GM12873 (cell line): ENCODE measurements around the gene GRIN2A.

Experiments
- TF ChIP-seq, protein P1 (sequence below): IDR thresholded peaks from 2 replicates; pipeline ENCODE4 v1.5.1; 2012; ENCODE audit warnings: low read depth, mild to moderate bottlenecking, moderate library complexity, low read length, control low read depth; ENCODE audit not compliant: insufficient read depth; ENCODE audit errors: missing control alignments

Gene GRIN2A

DNA sequence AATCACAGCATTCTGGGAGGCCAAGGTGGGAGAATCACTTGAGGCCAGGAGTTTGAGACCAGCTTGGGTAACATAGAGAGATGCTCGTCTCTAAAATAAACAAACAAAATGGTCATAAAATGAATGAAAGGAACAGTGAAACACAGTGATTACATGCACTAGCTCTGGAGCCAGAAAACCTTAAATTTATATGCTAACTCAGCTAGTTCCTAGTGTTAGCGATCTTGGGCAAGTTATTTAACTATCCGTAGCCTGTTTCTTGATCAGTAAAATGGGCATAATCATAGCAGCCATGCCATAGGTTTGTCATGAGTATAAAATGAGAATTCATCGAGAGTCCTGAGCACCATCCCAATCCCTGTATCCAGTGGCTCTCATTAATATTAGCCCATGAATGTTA, 271.0 kb downstream of the GRIN2A start:
- TF ChIP-seq, protein P1, sequence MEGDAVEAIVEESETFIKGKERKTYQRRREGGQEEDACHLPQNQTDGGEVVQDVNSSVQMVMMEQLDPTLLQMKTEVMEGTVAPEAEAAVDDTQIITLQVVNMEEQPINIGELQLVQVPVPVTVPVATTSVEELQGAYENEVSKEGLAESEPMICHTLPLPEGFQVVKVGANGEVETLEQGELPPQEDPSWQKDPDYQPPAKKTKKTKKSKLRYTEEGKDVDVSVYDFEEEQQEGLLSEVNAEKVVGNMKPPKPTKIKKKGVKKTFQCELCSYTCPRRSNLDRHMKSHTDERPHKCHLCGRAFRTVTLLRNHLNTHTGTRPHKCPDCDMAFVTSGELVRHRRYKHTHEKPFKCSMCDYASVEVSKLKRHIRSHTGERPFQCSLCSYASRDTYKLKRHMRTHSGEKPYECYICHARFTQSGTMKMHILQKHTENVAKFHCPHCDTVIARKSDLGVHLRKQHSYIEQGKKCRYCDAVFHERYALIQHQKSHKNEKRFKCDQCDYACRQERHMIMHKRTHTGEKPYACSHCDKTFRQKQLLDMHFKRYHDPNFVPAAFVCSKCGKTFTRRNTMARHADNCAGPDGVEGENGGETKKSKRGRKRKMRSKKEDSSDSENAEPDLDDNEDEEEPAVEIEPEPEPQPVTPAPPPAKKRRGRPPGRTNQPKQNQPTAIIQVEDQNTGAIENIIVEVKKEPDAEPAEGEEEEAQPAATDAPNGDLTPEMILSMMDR, result no peak

DNA sequence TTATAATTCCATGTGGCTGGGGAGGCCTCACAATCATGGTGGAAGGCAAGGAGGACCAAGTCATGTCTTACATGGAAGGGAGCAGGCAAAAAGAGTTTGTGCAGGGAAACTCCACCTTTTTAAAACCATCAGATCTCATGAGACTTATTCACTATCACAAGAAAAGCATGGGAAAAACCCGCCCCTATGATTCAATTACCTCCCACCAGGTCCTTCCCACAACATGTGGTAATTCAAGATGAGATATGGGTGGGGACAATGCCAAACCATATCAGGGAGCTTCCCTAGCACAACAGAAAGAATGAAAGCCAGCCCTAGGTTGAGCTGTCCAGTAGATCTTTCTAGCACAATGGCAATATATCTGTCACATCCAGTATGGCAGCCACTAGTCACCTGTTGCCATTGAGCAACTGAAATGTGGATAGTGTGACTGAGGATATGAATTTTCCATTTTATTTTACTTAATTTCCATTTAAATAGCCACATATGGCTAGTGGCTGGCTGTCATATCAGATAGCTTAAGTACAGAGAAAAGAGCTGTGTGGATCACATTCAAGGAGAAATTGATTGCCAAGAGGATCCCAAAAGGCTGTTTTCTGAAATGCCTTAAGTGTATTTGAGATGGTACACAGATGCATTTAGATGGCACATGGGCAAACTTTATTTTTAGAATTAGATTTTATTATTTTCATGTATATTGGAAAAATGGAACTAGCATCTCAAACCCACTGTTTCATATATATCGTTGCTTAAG, 273.0 kb downstream of the GRIN2A start:
- TF ChIP-seq, protein P1, result no peak

DNA sequence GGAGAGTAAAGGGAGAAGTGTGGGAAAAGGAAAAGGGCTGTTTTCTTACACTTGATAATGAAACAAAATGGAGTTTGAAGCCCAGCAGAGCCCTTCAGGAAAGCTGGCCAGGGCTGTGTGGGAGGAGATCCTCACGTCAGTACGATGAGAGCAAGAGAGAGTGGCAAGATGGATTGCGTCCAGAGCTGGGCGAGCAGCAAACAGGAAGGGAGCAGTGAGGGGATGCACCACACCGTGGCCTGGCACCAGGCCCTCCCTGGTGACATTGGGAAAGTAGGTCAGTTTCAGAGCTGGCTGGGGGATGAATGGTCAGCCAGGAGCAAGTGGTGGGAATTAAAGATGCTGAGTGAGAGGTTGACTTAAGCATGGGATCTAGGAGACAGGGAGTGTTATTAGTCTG, 273.6 kb downstream of the GRIN2A start:
- TF ChIP-seq, protein P1, result no peak

DNA sequence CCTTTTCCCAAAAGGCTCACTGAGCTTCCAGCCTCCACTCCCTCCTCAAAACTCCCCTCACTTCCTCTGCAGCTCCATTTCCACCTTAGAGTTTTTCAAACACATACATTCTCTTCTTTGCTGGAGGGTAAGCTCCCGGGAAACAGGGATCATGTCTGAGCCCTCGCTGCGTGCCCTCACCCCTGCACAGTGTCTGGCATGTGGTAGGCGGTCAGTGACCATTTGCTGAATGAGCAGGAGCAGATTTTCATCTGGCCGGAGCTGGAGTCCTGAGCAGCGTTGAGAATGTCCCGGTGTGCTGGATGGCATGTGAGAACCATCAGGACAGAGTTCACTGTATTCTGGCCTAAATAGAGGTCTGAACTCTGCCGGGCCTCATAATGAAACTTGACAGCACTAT, 274.5 kb downstream of the GRIN2A start:
- TF ChIP-seq, protein P1, result no peak

DNA sequence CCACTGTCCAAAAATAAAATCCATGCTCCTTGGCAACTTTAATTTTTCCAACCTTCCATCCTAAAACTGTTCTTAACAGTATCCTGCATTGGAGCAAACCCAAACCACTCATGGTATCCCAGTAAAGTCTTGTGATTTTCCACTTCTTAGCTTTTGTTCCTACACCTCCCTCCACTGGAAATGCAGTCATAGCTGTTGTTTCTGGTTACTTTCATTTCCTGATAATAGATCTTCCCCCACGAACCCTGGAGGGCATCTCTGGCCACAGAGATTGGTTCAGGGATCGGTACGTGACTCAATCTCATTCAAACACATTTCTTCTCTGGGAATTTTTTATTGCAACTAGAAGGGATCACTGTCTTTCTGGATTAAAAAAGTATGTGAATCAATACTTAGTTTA, 276.0 kb downstream of the GRIN2A start:
- TF ChIP-seq, protein P1, result no peak

DNA sequence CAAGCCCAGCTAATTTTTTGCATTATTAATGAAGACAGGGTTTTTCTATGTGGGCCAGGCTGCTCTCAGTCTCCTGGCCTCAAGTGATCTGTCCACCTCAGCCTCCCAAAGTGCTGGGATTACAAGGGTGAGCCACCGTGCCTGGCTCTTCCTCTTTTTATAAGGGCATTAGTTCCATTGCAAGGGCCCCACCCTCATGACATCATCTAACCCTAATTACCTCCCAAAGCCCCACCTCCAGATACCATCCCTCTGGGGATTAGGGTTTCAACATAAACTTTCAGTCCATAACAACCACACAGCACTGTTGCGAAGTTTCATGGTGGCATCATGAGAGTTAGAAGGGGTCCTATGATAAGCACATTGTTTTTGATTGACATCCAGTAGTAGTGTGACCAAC, 277.7 kb downstream of the GRIN2A start:
- TF ChIP-seq, protein P1, result no peak

DNA sequence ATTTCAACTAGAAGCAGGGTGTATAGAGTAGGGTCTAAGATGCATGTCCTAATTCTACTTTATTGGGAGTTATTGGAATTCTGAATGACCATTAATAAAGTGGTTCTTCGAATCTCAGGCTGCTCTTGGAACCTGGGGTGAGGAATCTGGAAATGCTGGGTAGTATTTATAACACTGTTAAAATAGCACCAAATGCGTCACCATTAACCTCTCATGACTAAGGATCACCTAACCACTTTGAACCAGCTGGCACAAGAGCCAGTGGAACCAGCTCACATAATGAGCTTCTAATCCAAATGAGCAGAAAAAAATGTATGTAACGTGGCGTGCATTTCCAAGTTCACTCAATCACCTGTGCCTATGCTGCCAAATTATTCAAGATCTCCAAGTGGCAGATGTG, 281.7 kb downstream of the GRIN2A start:
- TF ChIP-seq, protein P1, result no peak

DNA sequence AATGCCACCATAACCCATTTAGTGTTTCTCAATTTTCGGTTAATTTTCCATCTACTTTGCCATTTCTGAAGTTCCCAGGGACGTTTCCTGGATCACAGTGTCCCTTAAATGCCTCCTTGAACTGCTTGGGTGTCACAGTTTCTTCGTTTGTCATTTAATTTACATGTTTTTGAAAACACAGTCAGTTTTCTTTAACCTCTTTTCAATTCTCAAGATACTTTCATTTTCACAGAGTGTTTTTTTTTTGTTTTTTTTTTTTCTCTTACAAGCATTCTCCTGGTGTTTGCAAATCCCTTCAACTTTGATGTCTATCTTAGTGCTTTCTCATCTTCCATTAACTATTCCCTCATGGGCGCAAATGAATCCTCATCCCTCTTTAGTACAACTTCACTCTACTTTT, 283.7 kb downstream of the GRIN2A start:
- TF ChIP-seq, protein P1, result no peak
